Measurements from ENCODE around the gene UBE2H.

GRCh38 chr7:129789652-129790051 lies 163.1 kb downstream of the UBE2H start:
- TF ChIP-seq ZNF26 (tag by site-specific recombination; IDR thresholded peaks at IDR 0.05): no peak
- TF ChIP-seq ZNF16 (tag by site-specific recombination; IDR thresholded peaks at IDR 0.05; ENCODE audit: low read depth): no peak
- no peak for TF ChIP-seq CTCF (tag by site-specific recombination; IDR thresholded peaks at IDR 0.05)
- TF ChIP-seq REST (tag by site-specific recombination; IDR thresholded peaks at IDR 0.05): no peak
- TF ChIP-seq PRDM4 (tag by site-specific recombination; IDR thresholded peaks at IDR 0.05): no peak
- no peak for TF ChIP-seq ZSCAN5A (tag by site-specific recombination; IDR thresholded peaks at IDR 0.05)
- no peak for TF ChIP-seq ZNF654 (tag by site-specific recombination; IDR thresholded peaks at IDR 0.05; ENCODE audit: low read depth)
- no peak for TF ChIP-seq PATZ1 (tag by site-specific recombination; IDR thresholded peaks at IDR 0.05)
- TF ChIP-seq SP7 (tag by site-specific recombination; IDR thresholded peaks at IDR 0.05): no peak
- no peak for TF ChIP-seq KLF8 (tag by site-specific recombination; IDR thresholded peaks at IDR 0.05)
- TF ChIP-seq YY1 (tag by site-specific recombination; IDR thresholded peaks at IDR 0.05): no peak
- TF ChIP-seq ZNF777 (tag by site-specific recombination; IDR thresholded peaks at IDR 0.05; ENCODE audit: borderline replicate concordance): no peak

Data from HEK293 (cell line).